Muscle of leg (tissue), 16 donors: ENCODE measurements around the gene ABCB10. TPM values are rescaled to one million over a fixed set of nuclear protein-coding genes. Genes with fewer than 3 reads are reported as not detected.
"Not testable (repeated sequence)": the region's sequence is repeated elsewhere in the genome, so short reads cannot be mapped to it uniquely, and the experiment has no call there.

Source experiments
- DNase-seq: peaks from one replicate; pipeline ENCODE4 v3.0.0; 2013
- H3K27ac ChIP-seq: one replicate; pipeline ENCODE4 v1.5.1; 2013; ENCODE audit warnings: mild to moderate bottlenecking, low read length, control low read depth
- H3K27me3 ChIP-seq: one replicate; pipeline ENCODE4 v1.6.1; 2013; ENCODE audit warnings: low read length; ENCODE audit not compliant: control insufficient read depth, insufficient read depth
- H3K36me3 ChIP-seq: one replicate; pipeline ENCODE4 v1.6.1; 2013; ENCODE audit warnings: low read length; ENCODE audit not compliant: control insufficient read depth, insufficient read depth
- H3K4me1 ChIP-seq: one replicate; pipeline ENCODE4 v1.6.1; 2013; ENCODE audit warnings: low read length; ENCODE audit not compliant: control insufficient read depth, insufficient read depth
- H3K4me3 ChIP-seq: one replicate; pipeline ENCODE4 v1.5.1; 2013; ENCODE audit warnings: low read length, control low read depth
- H3K9me3 ChIP-seq: replicated peaks from 2 replicates; pipeline ENCODE4 v1.6.1; 2013; ENCODE audit warnings: low read depth, low read length; ENCODE audit not compliant: control insufficient read depth
- WGBS: methylation state at CpG from one replicate; pipeline ENCODE4 v1.1.5; 2013; ENCODE audit warnings: missing lambda C conversion rate; ENCODE audit not compliant: insufficient coverage; 5-methylcytosine and 5-hydroxymethylcytosine counted together
- long read RNA-seq, 11 donors: transcript quantifications; one replicate each; lab custom pipeline, GENCODE V29; 2026
- polyA plus RNA-seq, 8 donors: library from polyadenylated mRNA; unstranded; fragments of 120-200 nt; gene quantifications; one replicate each; pipeline versions ENCODE4 v1.2.1 to v1.2.3, GENCODE V29; 2013; ENCODE audit warnings: inconsistent platforms in 1 of 8, low replicate concordance in 1 of 8; ENCODE audit not compliant: insufficient read length in 8 of 8, insufficient read depth in 1 of 8
- total RNA-seq: library from RNA; stranded (reverse); fragments of 120-200 nt; gene quantifications from one replicate; pipeline ENCODE4 v1.2.4, GENCODE V29; 2013

The ABCB10 gene
- 13.8 TPM for total RNA-seq
- polyA plus RNA-seq: 10 to 100 TPM; 13.5 to 17.3 (median 14.8) TPM
- long read RNA-seq, donor 1, partial matches to known transcripts: 0 of 3 reads
- long read RNA-seq, donor 1, other reads (novel, unspliced or antisense): 0 of 3 reads
- long read RNA-seq, donor 2: 0 reads
- long read RNA-seq, donor 3, transcript ABCB10-201 (13 exons, 3,857 nt): major isoform, 9 of 9 reads
- long read RNA-seq, donor 3, partial matches to known transcripts: 0 of 9 reads
- long read RNA-seq, donor 3, other reads (novel, unspliced or antisense): 0 of 9 reads
- long read RNA-seq, donor 4: 0 reads
- long read RNA-seq, donor 5, transcript ABCB10-201 (13 exons, 3,857 nt): major isoform, 6 of 20 reads
- long read RNA-seq, donor 5, partial matches to known transcripts: 12 of 20 reads
- long read RNA-seq, donor 5, other reads (novel, unspliced or antisense): 0 of 20 reads
- long read RNA-seq, donor 6, transcript ABCB10-201 (13 exons, 3,857 nt): major isoform, 6 of 11 reads
- long read RNA-seq, donor 6, partial matches to known transcripts: 5 of 11 reads
- long read RNA-seq, donor 6, other reads (novel, unspliced or antisense): 0 of 11 reads
- long read RNA-seq, donor 7, partial matches to known transcripts: 0 of 2 reads
- long read RNA-seq, donor 7, other reads (novel, unspliced or antisense): 0 of 2 reads
- long read RNA-seq, donor 8, partial matches to known transcripts: 0 of 4 reads
- long read RNA-seq, donor 8, other reads (novel, unspliced or antisense): 0 of 4 reads
- long read RNA-seq, donor 9, partial matches to known transcripts: 0 of 2 reads
- long read RNA-seq, donor 9, other reads (novel, unspliced or antisense): 0 of 2 reads
- long read RNA-seq, donor 10, partial matches to known transcripts: 0 of 2 reads
- long read RNA-seq, donor 10, other reads (novel, unspliced or antisense): 0 of 2 reads
- long read RNA-seq, donor 11: 0 reads

GRCh38 chr1:229558460-229559335 lies at the start of gene ABCB10:
TSS of gene ABCB10 (minus strand) at chr1:229558707. CDS start at chr1:229558652, 55 bp downstream.
- Histone ChIP-seq H3K27me3 (no peaks in the 10 kb centered on the region), H3K4me3 (peak within 1 kb of the TSS; percentile 69), H3K27ac (peak within 1 kb of the TSS; percentile 90), H3K36me3 (peaks cover 2% of the 10 kb centered on the region), H3K4me1 (peaks cover 16% of the 10 kb centered on the region), H3K9me3 (no peaks in the 10 kb centered on the region)
- WGBS: under 1% methylated on average over 104 of the region's 109 CpGs
- DNase-seq: peak; percentile 99

- H3K27ac ChIP-seq: no peak overlapping the region
- no peak for DNase-seq
- H3K36me3 ChIP-seq: peaks cover 58% of the 10 kb centered on the region
- H3K4me3 ChIP-seq: no peak overlapping the region
- H3K27me3 ChIP-seq: no peaks in the 10 kb centered on the region
- H3K4me1 ChIP-seq: no peaks in the 10 kb centered on the region
- H3K9me3 ChIP-seq: no peaks in the 10 kb centered on the region
- 100% methylated on average over 1 of the region's 2 CpGs for WGBS
Measured at GRCh38 chr1:229607370-229607769, 48.9 kb upstream of the ABCB10 start.

- no peak for DNase-seq
- Histone ChIP-seq H3K4me1 (no peaks in the 10 kb centered on the region), H3K27ac (no peak overlapping the region), H3K4me3 (no peak overlapping the region), H3K36me3 (peaks cover 46% of the 10 kb centered on the region), H3K27me3 (no peaks in the 10 kb centered on the region), H3K9me3 (no peaks in the 10 kb centered on the region)
- 92% methylated on average over 2 of the region's 7 CpGs for WGBS
Measured at GRCh38 chr1:229603371-229604005, 45.0 kb upstream of the ABCB10 start.

GRCh38 chr1:229600229-229600628 lies 41.7 kb upstream of the ABCB10 start:
- H3K4me1 ChIP-seq: peaks cover 2% of the 10 kb centered on the region
- no peak for DNase-seq
- H3K4me3 ChIP-seq: no peak overlapping the region
- no peak overlapping the region for H3K27ac ChIP-seq
- H3K36me3 ChIP-seq: peaks cover 32% of the 10 kb centered on the region
- H3K27me3 ChIP-seq: no peaks in the 10 kb centered on the region
- no peaks in the 10 kb centered on the region for H3K9me3 ChIP-seq
- WGBS: 87% methylated on average over 4 of the region's 5 CpGs

GRCh38 chr1:229599218-229599954 lies 40.9 kb upstream of the ABCB10 start:
- WGBS: 83% methylated on average over 1 of the region's 3 CpGs
- Histone ChIP-seq H3K9me3 (no peaks in the 10 kb centered on the region), H3K4me1 (peaks cover 2% of the 10 kb centered on the region), H3K4me3 (no peak overlapping the region), H3K27me3 (no peaks in the 10 kb centered on the region), H3K27ac (no peak overlapping the region), H3K36me3 (peaks cover 33% of the 10 kb centered on the region)
- no peak for DNase-seq

- Histone ChIP-seq H3K27ac (no peak overlapping the region), H3K4me3 (no peak overlapping the region), H3K9me3 (no peaks in the 10 kb centered on the region), H3K36me3 (peaks cover 35% of the 10 kb centered on the region), H3K27me3 (no peaks in the 10 kb centered on the region), H3K4me1 (peaks cover 2% of the 10 kb centered on the region)
- no peak for DNase-seq
- WGBS: no CpG with 5 or more reads among the region's 3 CpGs
Measured at GRCh38 chr1:229597877-229598276, 39.4 kb upstream of the ABCB10 start.

- Histone ChIP-seq H3K9me3 (no peaks in the 10 kb centered on the region), H3K36me3 (peaks cover 28% of the 10 kb centered on the region), H3K4me3 (no peak overlapping the region), H3K27me3 (no peaks in the 10 kb centered on the region), H3K27ac (no peak overlapping the region), H3K4me1 (peaks cover 2% of the 10 kb centered on the region)
- DNase-seq: peak; percentile 25
- WGBS: 59% methylated on average over 4 of the region's 7 CpGs
Measured at GRCh38 chr1:229596925-229597699, 38.6 kb upstream of the ABCB10 start.

GRCh38 chr1:229595876-229596275 lies 37.4 kb upstream of the ABCB10 start:
- 83% methylated on average over 1 of the region's 7 CpGs for WGBS
- not testable (repeated sequence) for H3K9me3 ChIP-seq, DNase-seq, H3K27ac ChIP-seq, H3K27me3 ChIP-seq, H3K4me1 ChIP-seq, H3K4me3 ChIP-seq
- peaks cover 22% of the 10 kb centered on the region for H3K36me3 ChIP-seq
